HepG2 (cell line): Measurements from ENCODE around the gene CST3. TPM values are rescaled to one million over a fixed set of nuclear protein-coding genes. Genes with fewer than 3 reads are reported as not detected.

Experiments used
- FOXK2 ChIP-seq: fragments of 450-650 bp; IDR thresholded peaks from 2 replicates; pipeline ENCODE4 v1.6.1; 2016
- KAT8 ChIP-seq: IDR thresholded peaks from 2 replicates; pipeline ENCODE4 v1.6.1; 2016; ENCODE audit warnings: missing genetic modification reagents, missing compliant biosample characterization
- MAFK ChIP-seq, 2 experiments: IDR thresholded peaks in 1 of 2; conservative IDR thresholded peaks in 1 of 2; 2 replicates each; pipeline ENCODE4 v1.6.1; 2011; ENCODE audit warnings: improper control_type of control experiment in 2 of 2, low read length in 2 of 2
- MATR3 ChIP-seq: sonication (generic); formaldehyde crosslinking; IDR thresholded peaks from 2 replicates; pipeline ENCODE4 v1.4.0; 2020; ENCODE audit warnings: missing genetic modification reagents
- NCOA5 ChIP-seq: sonication (generic); formaldehyde crosslinking; IDR thresholded peaks from 2 replicates; pipeline ENCODE4 v1.4.0; 2020; ENCODE audit warnings: missing genetic modification reagents
- SIX1 ChIP-seq: sonication (generic); formaldehyde crosslinking; IDR thresholded peaks from 2 replicates; pipeline ENCODE4 v1.4.0; 2020; ENCODE audit warnings: missing genetic modification reagents, borderline replicate concordance
- THAP11 ChIP-seq: IDR thresholded peaks from 2 replicates; pipeline ENCODE4 v1.6.1; 2016; ENCODE audit warnings: missing biosample characterization, missing genetic modification reagents
- ZBTB34 ChIP-seq: sonication (generic); formaldehyde crosslinking; IDR thresholded peaks from 2 replicates; pipeline ENCODE4 v1.8.0; 2022; ENCODE audit warnings: mild to moderate bottlenecking, missing genetic modification reagents
- ZEB1 ChIP-seq: IDR thresholded peaks from 2 replicates; pipeline ENCODE4 v1.6.1; 2012; ENCODE audit warnings: mild to moderate bottlenecking, low read depth, inconsistent platforms; ENCODE audit not compliant: insufficient replicate concordance
- ZNF10 ChIP-seq: sonication (generic); formaldehyde crosslinking; IDR thresholded peaks from 2 replicates; pipeline ENCODE4 v1.4.0; 2020; ENCODE audit warnings: mild to moderate bottlenecking, low read depth, missing genetic modification reagents, borderline replicate concordance
- ZNF224 ChIP-seq: sonication (generic); formaldehyde crosslinking; IDR thresholded peaks from 2 replicates; pipeline ENCODE4 v1.5.0; 2020; ENCODE audit warnings: mild to moderate bottlenecking, missing genetic modification reagents
- ZNF3 ChIP-seq: IDR thresholded peaks from 2 replicates; pipeline ENCODE4 v1.7.0; 2017; ENCODE audit warnings: inconsistent platforms
- ZNF546 ChIP-seq: sonication (generic); formaldehyde crosslinking; conservative IDR thresholded peaks from 2 replicates; pipeline ENCODE4 v1.8.1; 2023; ENCODE audit warnings: mild to moderate bottlenecking, missing genetic modification reagents
- ZNF691 ChIP-seq: sonication (generic); formaldehyde crosslinking; IDR thresholded peaks from 2 replicates; pipeline ENCODE4 v1.4.0; 2020; ENCODE audit warnings: missing genetic modification reagents, low read depth, mild to moderate bottlenecking, borderline replicate concordance
- ZNF891 ChIP-seq: sonication (generic); formaldehyde crosslinking; IDR thresholded peaks from 2 replicates; pipeline ENCODE4 v1.5.0; 2020; ENCODE audit warnings: mild to moderate bottlenecking, missing genetic modification reagents
- polyA plus RNA-seq, 8 experiments: library from polyadenylated mRNA; depleted of rRNA in 3 of 8; stranded (reverse) in 7 of 8; unstranded in 1 of 8; fragments of >200 nt; fragmentation: Illumina TruSeq in 4 of 8; extraction: Trizol in 4 of 8; gene quantifications; 2 replicates each; pipeline versions ENCODE4 v1.2.1 to v1.2.3, GENCODE V29; 2011 to 2016; ENCODE audit warnings: low read depth in 4 of 8, missing spikeins in 1 of 8, mixed read lengths in 1 of 8; ENCODE audit not compliant: insufficient read depth in 1 of 8
- total RNA-seq, 5 experiments: library from RNA; depleted of rRNA; stranded (reverse); fragments of >200 nt; fragmentation: Illumina TruSeq; extraction: Trizol; gene quantifications; 2 replicates each; pipeline ENCODE4 v1.2.3, GENCODE V29; 2016; ENCODE audit warnings: low read depth in 1 of 5
- TF ChIP-seq, protein P1 (sequence below): sonication (generic); formaldehyde crosslinking; IDR thresholded peaks from 2 replicates; pipeline ENCODE4 v1.5.0; 2020; ENCODE audit warnings: mild to moderate bottlenecking, missing genetic modification reagents, moderate library complexity
- TF ChIP-seq, protein P2 (sequence below): sonication (generic); formaldehyde crosslinking; IDR thresholded peaks from 2 replicates; pipeline ENCODE4 v1.8.1; 2022; ENCODE audit warnings: low read depth, mild to moderate bottlenecking, missing genetic modification reagents

CST3 gene
- total and polyA plus RNA-seq, 2 of the 13 experiments (the other 11 are each of a cell fraction or from before 2014, with no cell fraction given), result 690 to 1,005 TPM

- peak; percentile 79 for TF ChIP-seq ZBTB34
- peak; percentile 87; the same call in 1 of the 2 replicates for TF ChIP-seq ZNF224 (CRISPR knock-in tag)
- peak; percentile 21 to 28; a peak in 2 of 4 replicates for TF ChIP-seq MAFK (conservative IDR thresholded peaks at IDR 0.05 in 1 of 2, IDR thresholded peaks at IDR 0.05 in 1 of 2; ENCODE audit: low read length in 2 of 2)
- peak; percentile 81 for TF ChIP-seq FOXK2
- TF ChIP-seq ZNF891 (CRISPR knock-in tag), result peak; percentile 58; the same call in 1 of the 2 replicates
- TF ChIP-seq KAT8 (CRISPR knock-in tag), result peak; percentile 82; the same call in 1 of the 2 replicates
- TF ChIP-seq THAP11, result peak; percentile 84
- TF ChIP-seq, protein P1, sequence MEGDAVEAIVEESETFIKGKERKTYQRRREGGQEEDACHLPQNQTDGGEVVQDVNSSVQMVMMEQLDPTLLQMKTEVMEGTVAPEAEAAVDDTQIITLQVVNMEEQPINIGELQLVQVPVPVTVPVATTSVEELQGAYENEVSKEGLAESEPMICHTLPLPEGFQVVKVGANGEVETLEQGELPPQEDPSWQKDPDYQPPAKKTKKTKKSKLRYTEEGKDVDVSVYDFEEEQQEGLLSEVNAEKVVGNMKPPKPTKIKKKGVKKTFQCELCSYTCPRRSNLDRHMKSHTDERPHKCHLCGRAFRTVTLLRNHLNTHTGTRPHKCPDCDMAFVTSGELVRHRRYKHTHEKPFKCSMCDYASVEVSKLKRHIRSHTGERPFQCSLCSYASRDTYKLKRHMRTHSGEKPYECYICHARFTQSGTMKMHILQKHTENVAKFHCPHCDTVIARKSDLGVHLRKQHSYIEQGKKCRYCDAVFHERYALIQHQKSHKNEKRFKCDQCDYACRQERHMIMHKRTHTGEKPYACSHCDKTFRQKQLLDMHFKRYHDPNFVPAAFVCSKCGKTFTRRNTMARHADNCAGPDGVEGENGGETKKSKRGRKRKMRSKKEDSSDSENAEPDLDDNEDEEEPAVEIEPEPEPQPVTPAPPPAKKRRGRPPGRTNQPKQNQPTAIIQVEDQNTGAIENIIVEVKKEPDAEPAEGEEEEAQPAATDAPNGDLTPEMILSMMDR (CRISPR knock-in tag), result peak; percentile 31
- TF ChIP-seq, protein P2, sequence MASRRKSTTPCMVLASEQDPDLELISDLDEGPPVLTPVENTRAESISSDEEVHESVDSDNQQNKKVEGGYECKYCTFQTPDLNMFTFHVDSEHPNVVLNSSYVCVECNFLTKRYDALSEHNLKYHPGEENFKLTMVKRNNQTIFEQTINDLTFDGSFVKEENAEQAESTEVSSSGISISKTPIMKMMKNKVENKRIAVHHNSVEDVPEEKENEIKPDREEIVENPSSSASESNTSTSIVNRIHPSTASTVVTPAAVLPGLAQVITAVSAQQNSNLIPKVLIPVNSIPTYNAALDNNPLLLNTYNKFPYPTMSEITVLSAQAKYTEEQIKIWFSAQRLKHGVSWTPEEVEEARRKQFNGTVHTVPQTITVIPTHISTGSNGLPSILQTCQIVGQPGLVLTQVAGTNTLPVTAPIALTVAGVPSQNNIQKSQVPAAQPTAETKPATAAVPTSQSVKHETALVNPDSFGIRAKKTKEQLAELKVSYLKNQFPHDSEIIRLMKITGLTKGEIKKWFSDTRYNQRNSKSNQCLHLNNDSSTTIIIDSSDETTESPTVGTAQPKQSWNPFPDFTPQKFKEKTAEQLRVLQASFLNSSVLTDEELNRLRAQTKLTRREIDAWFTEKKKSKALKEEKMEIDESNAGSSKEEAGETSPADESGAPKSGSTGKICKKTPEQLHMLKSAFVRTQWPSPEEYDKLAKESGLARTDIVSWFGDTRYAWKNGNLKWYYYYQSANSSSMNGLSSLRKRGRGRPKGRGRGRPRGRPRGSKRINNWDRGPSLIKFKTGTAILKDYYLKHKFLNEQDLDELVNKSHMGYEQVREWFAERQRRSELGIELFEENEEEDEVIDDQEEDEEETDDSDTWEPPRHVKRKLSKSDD (CRISPR knock-in tag), result no peak
- peak; percentile 27 for TF ChIP-seq ZEB1
- peak; percentile 75; the same call in 1 of the 2 replicates for TF ChIP-seq ZNF691
- no peak for TF ChIP-seq ZNF10 (CRISPR knock-in tag)
- no peak for TF ChIP-seq ZNF3
- TF ChIP-seq NCOA5 (CRISPR knock-in tag), result no peak
- peak; percentile 47; the same call in 1 of the 2 replicates for TF ChIP-seq SIX1 (CRISPR knock-in tag)
- no peak for TF ChIP-seq ZNF546 (CRISPR knock-in tag)
- no peak for TF ChIP-seq MATR3
Observed at GRCh38 chr20:23629017-23629541, 8.7 kb downstream of the CST3 start (continued).
